Choroid plexus epithelial cell (primary cell): Measurements from ENCODE around the gene NQO2.
A peak's percentile ranks its signal among the peaks of the same experiment; 100 is the strongest.
"Not testable (repeated sequence)": the region's sequence is repeated elsewhere in the genome, so short reads cannot be mapped to it uniquely, and the experiment has no call there.

ENCODE experiments used
- DNase-seq: peaks from one replicate; pipeline ENCODE4 v3.0.0-alpha.2; 2010; ENCODE audit warnings: low read depth
- H3K4me3 ChIP-seq: 2 replicates; pipeline ENCODE4 v1.5.1; 2011; ENCODE audit warnings: low read depth, mild to moderate bottlenecking, control low read depth, low read length, moderate library complexity
- CTCF ChIP-seq: conservative IDR thresholded peaks from 2 replicates; pipeline ENCODE4 v1.5.1; 2011; ENCODE audit warnings: low read depth, mild to moderate bottlenecking, control low read depth, inconsistent platforms, low read length, moderate library complexity

The NQO2 gene

GRCh38 chr6:2970034-2970685 lies 29.5 kb upstream of the NQO2 start:
- peak; percentile 34 for DNase-seq
- peak overlapping the region; percentile 70 for H3K4me3 ChIP-seq
- TF ChIP-seq CTCF, result no peak

- TF ChIP-seq CTCF, result no peak
- peak; percentile 69 for DNase-seq
- H3K4me3 ChIP-seq, result peak overlapping the region; percentile 70
These were observed 28.8 kb upstream of the NQO2 start for GRCh38 chr6:2970753-2971419.

- no peak for TF ChIP-seq CTCF
- DNase-seq, result peak; percentile 80
- H3K4me3 ChIP-seq, result peak within 1 kb of the TSS; percentile 70
These were observed 28.1 kb upstream of the NQO2 start, which contains the start of gene SERPINB6 for GRCh38 chr6:2971420-2972218. SERPINB6 (minus strand) TSS chr6:2971567; CDS start chr6:2959332, 12,235 bp downstream.

GRCh38 chr6:2972219-2972487 lies 27.5 kb upstream of the NQO2 start:
- DNase-seq, result not testable (repeated sequence)
- H3K4me3 ChIP-seq, result peak overlapping the region; percentile 70

GRCh38 chr6:2972685-2973084 lies 27.0 kb upstream of the NQO2 start:
- H3K4me3 ChIP-seq, DNase-seq: not testable (repeated sequence)

GRCh38 chr6:2973180-2973579 lies 26.5 kb upstream of the NQO2 start:
- not testable (repeated sequence) for H3K4me3 ChIP-seq, DNase-seq

- H3K4me3 ChIP-seq, result no peak overlapping the region
- no peak for TF ChIP-seq CTCF
- DNase-seq, result no peak
These were observed 26.0 kb upstream of the NQO2 start for GRCh38 chr6:2973676-2974075.

- no peak for TF ChIP-seq CTCF
- H3K4me3 ChIP-seq, result no peak overlapping the region
- DNase-seq, result no peak
These were observed 23.6 kb upstream of the NQO2 start for GRCh38 chr6:2976060-2976459.
